ENCODE data around the gene SPO11.
A peak's percentile ranks its signal among the peaks of the same experiment; 100 is the strongest.

DNA sequence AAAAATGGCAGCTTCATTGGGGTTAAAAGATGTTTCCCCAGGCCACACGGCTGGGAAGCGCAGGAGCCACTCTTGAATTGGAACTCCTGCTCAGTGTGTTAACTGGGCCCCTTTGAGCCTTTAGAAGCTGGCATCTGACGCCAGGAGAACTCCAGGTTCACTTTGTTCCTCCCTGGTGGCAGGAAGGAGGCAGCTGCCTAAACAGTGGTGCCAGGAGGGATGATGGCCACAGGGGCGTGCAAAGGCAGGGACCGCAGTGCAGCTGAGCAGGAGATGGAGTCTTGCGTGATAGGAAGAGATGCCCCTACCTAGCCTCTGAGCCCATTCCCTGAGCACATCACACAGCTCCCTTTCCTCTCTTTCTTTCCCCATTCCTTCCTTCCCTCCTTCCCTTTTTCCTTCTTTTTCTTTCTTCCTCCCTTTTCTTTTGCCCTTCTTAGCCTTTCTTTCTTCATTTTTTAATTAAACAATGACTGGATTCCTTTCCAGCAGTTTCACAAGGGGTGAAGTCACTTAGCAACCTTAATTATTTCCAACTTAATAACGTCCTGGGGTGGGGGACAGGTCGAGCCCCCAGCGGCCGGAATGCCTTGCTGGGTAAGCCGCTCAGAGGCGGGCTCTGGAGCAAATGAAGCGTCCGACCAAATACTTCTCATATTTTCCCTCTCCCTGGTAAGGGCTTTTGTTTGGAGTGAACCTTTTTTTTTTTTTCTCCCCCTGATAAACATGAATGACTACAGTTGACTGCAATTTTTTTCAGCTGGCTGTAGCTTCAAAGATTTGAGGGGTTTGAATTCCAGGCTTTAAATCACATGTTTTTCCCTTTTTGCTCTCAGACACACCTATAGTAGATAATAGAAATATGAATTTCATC, 42.4 kb upstream of the SPO11 start:
- TF ChIP-seq, protein P1, sequence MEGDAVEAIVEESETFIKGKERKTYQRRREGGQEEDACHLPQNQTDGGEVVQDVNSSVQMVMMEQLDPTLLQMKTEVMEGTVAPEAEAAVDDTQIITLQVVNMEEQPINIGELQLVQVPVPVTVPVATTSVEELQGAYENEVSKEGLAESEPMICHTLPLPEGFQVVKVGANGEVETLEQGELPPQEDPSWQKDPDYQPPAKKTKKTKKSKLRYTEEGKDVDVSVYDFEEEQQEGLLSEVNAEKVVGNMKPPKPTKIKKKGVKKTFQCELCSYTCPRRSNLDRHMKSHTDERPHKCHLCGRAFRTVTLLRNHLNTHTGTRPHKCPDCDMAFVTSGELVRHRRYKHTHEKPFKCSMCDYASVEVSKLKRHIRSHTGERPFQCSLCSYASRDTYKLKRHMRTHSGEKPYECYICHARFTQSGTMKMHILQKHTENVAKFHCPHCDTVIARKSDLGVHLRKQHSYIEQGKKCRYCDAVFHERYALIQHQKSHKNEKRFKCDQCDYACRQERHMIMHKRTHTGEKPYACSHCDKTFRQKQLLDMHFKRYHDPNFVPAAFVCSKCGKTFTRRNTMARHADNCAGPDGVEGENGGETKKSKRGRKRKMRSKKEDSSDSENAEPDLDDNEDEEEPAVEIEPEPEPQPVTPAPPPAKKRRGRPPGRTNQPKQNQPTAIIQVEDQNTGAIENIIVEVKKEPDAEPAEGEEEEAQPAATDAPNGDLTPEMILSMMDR (IDR thresholded peaks at IDR 0.05): peak; percentile 12
- TF ChIP-seq EZH2 (IDR thresholded peaks at IDR 0.05): no peak
